Adrenal gland (tissue), 12 donors: ENCODE data around the gene GSE1. TPM values are rescaled to one million over a fixed set of nuclear protein-coding genes. Genes with fewer than 3 reads are reported as not detected.

Source experiments
- DNase-seq, 7 donors: peaks; one replicate each; pipeline ENCODE4 v3.0.0-alpha.2; 2019 to 2020
- H3K27ac ChIP-seq, 5 donors: fragments of 200-600 bp; sonication (generic) in 4 of 5; 1 replicate in 3 of 5; 2 replicates in 2 of 5; pipeline versions ENCODE4 v1.5.1 to v1.8.0; 2016 to 2020; ENCODE audit warnings: mild to moderate bottlenecking in 1 of 5
- H3K27me3 ChIP-seq: fragments of 200-600 bp; 2 replicates; pipeline ENCODE4 v1.8.0; 2021
- H3K36me3 ChIP-seq, 2 donors: fragments of 200-600 bp; replicated peaks in 1 of 2; 1 replicate in 1 of 2; 2 replicates in 1 of 2; pipeline versions ENCODE4 v1.5.1 to v1.8.0; 2018 to 2022
- H3K4me1 ChIP-seq, 2 donors: fragments of 200-600 bp; replicated peaks in 1 of 2; 1 replicate in 1 of 2; 2 replicates in 1 of 2; pipeline versions ENCODE4 v1.5.1 to v1.8.0; 2018 to 2021
- H3K4me3 ChIP-seq, 4 donors: fragments of 200-600 bp; sonication (generic) in 3 of 4; one replicate each; pipeline ENCODE4 v1.5.1; 2016 to 2018
- H3K9me3 ChIP-seq, 3 donors: fragments of 200-600 bp; sonication (generic) in 1 of 3; replicated peaks in 1 of 3; 1 replicate in 2 of 3; 2 replicates in 1 of 3; pipeline versions ENCODE4 v1.5.1 to v1.8.0; 2016 to 2021
- CTCF ChIP-seq, 6 experiments: fragments of 450-650 bp in 4 of 6; fragments of 200-600 bp in 2 of 6; sonication (generic) in 1 of 6; IDR thresholded peaks; 1 replicate in 5 of 6; 2 replicates in 1 of 6; pipeline versions ENCODE4 v1.5.1 to v1.8.0; 2016 to 2021; ENCODE audit warnings: antibody characterized with exemption in 6 of 6, mild to moderate bottlenecking in 2 of 6, moderate library complexity in 1 of 6
- POLR2A ChIP-seq, 2 donors: fragments of 450-650 bp; IDR thresholded peaks; one replicate each; pipeline ENCODE4 v1.6.1; 2017; ENCODE audit warnings: antibody characterized with exemption in 2 of 2, mild to moderate bottlenecking in 2 of 2, moderate library complexity in 1 of 2
- WGBS, 4 donors: extraction: QIAGEN DNeasy Blood & Tissue Kit in 2 of 4; methylation state at CpG; one replicate each; pipeline versions ENCODE4 v1.1.5 to v1.1.7; 2013 to 2017; 5-methylcytosine and 5-hydroxymethylcytosine counted together
- intact Hi-C, 2 donors: fragments of 100-400 bp; cut with DNase I; formaldehyde crosslinking; loops; one replicate each; pipeline versions ENCODE4 v1.14.1 to v1.15.0; 2022 to 2023
- polyA plus RNA-seq, 3 donors: library from polyadenylated mRNA; stranded (reverse); fragments of 200-250 nt in 2 of 3; fragments of 350-450 nt in 1 of 3; fragmentation: Illumina TruSeq in 1 of 3; extraction: RNeasy Lipid Tissue Mini Kit (QIAGEN cat#74804) in 1 of 3; gene quantifications; one replicate each; pipeline ENCODE4 v1.2.3, GENCODE V29; 2013 to 2014
- total RNA-seq, 9 donors: library from RNA; depleted of rRNA in 4 of 9; stranded (reverse); fragments of >200 nt in 4 of 9; fragments of 120-200 nt in 1 of 9; fragmentation: NEBNext Ultra II Directional in 1 of 9; extraction: Animal tissue kit (Norgen Biotek cat#: 25700) in 1 of 9; gene quantifications; one replicate each; pipeline versions ENCODE4 v1.1.0 to v1.2.4, GENCODE V29; 2013 to 2023
- donor health status: healthy with polysubstance abuse.
- donor health status: Bipolar disorder and iron deficiency.
- donor health status: DM: yes; HTN: yes; CAD: no.
- donor health status: DM: no; HTN: no; CAD: no.
- donor health status: DM: no; HTN: no; CAD: no.
- donor health status: DM: yes; HTN: yes; CAD: no.

The GSE1 gene
- total and polyA plus RNA-seq, 12 donors: 7.8 to 99.9 (median 64.8) TPM

GRCh38 chr16:85608887-85609286 lies 4.2 kb upstream of the GSE1 start:
- DNase-seq: no peak
- Histone ChIP-seq H3K4me3 (no peak overlapping the region), H3K9me3 (no peaks in the 10 kb centered on the region), H3K27me3 (no peaks in the 10 kb centered on the region), H3K36me3 (no peaks in the 10 kb centered on the region), H3K27ac (no peak overlapping the region), H3K4me1 (peaks cover 31 to 41% of the 10 kb centered on the region in 2 donors)
- 91 to 95% (median 93%) methylated on average over 5 to 10 of the region's 10 CpGs for WGBS, 4 donors
- TF ChIP-seq POLR2A (IDR thresholded peaks at IDR 0.05) (no peak), CTCF (IDR thresholded peaks at IDR 0.05) (no peak)
- intact Hi-C loops: loop anchor here (5.0 to 10.0 kb wide), 3 partner anchors 42 to 334 kb away; no protein-coding TSS in a partner anchor

GRCh38 chr16:85609539-85609938 lies 3.6 kb upstream of the GSE1 start:
- H3K4me3 ChIP-seq: no peak overlapping the region
- no peaks in the 10 kb centered on the region for H3K9me3 ChIP-seq
- peak overlapping the region in 1 of 5 donors; percentile 94 for H3K27ac ChIP-seq
- intact Hi-C loops: loop anchor here (5.0 to 10.0 kb wide), 3 partner anchors 42 to 335 kb away; no protein-coding TSS in a partner anchor
- H3K4me1 ChIP-seq: peaks cover 38 to 48% of the 10 kb centered on the region in 2 donors
- DNase-seq: no peak
- H3K27me3 ChIP-seq: no peaks in the 10 kb centered on the region
- WGBS, 4 donors: 88 to 97% (median 93%) methylated on average over 7 of the region's 7 CpGs
- TF ChIP-seq CTCF (IDR thresholded peaks at IDR 0.05) (no peak), POLR2A (IDR thresholded peaks at IDR 0.05) (no peak)
- no peaks in the 10 kb centered on the region for H3K36me3 ChIP-seq

GRCh38 chr16:85610059-85610445 lies 3.1 kb upstream of the GSE1 start:
- H3K4me3 ChIP-seq: peak overlapping the region in 1 of 4 donors; percentile 57

More at GRCh38 chr16:85610059-85610445, 3.1 kb upstream of the GSE1 start:
- Histone ChIP-seq H3K27ac (peak overlapping the region in 2 of 5 donors; percentile 94 to 98), H3K4me1 (peaks cover 43 to 53% of the 10 kb centered on the region in 2 donors), H3K36me3 (no peaks in the 10 kb centered on the region), H3K27me3 (no peaks in the 10 kb centered on the region), H3K9me3 (no peaks in the 10 kb centered on the region)
- TF ChIP-seq POLR2A (IDR thresholded peaks at IDR 0.05) (no peak), CTCF (IDR thresholded peaks at IDR 0.05) (no peak)
- 26 to 42% (median 36%) methylated on average over 7 to 11 of the region's 11 CpGs for WGBS, 4 donors
- no peak for DNase-seq
- intact Hi-C loops: loop anchor here in 1 of 2 donors (10.0 kb wide), 1 partner anchor 325 kb away; no protein-coding TSS in a partner anchor
